DOHH2 (cell line): ENCODE results near the gene EPAS1.

Experiments used
- H3F3A ChIP-seq: fragments of 200-600 bp; sonication (generic), shearing (Covaris generic); 2 replicates; pipeline ENCODE4 v1.6.0; 2016; ENCODE audit warnings: antibody characterized with exemption, mild to moderate bottlenecking; ENCODE audit not compliant: control insufficient read depth, insufficient read depth
- H3K27ac ChIP-seq: fragments of 200-600 bp; sonication (generic); 2 replicates; pipeline ENCODE4 v1.5.1; 2014; ENCODE audit warnings: low read depth, mild to moderate bottlenecking, low read length, moderate library complexity
- H3K27me3 ChIP-seq: fragments of 200-600 bp; sonication (generic); 2 replicates; pipeline ENCODE4 v1.6.1; 2014; ENCODE audit warnings: mild to moderate bottlenecking, low read length, mixed read lengths; ENCODE audit not compliant: control insufficient read depth
- H3K36me3 ChIP-seq: fragments of 200-600 bp; sonication (generic); 2 replicates; pipeline ENCODE4 v1.6.1; 2014; ENCODE audit warnings: mild to moderate bottlenecking, low read length, moderate library complexity, mixed read lengths; ENCODE audit not compliant: control insufficient read depth
- H3K4me1 ChIP-seq: fragments of 200-600 bp; sonication (generic); 2 replicates; pipeline ENCODE4 v1.6.1; 2014; ENCODE audit warnings: mild to moderate bottlenecking, low read length, mixed read lengths; ENCODE audit not compliant: control insufficient read depth
- H3K4me2 ChIP-seq: fragments of 200-600 bp; sonication (generic); 2 replicates; pipeline ENCODE4 v1.6.0; 2014; ENCODE audit warnings: mild to moderate bottlenecking, low read length, moderate library complexity
- H3K4me3 ChIP-seq: fragments of 200-600 bp; sonication (generic); 2 replicates; pipeline ENCODE4 v1.5.1; 2014; ENCODE audit warnings: mild to moderate bottlenecking, low read length, mixed read lengths
- H3K79me2 ChIP-seq: fragments of 200-600 bp; sonication (generic); 2 replicates; pipeline ENCODE4 v1.6.1; 2014; ENCODE audit warnings: mild to moderate bottlenecking, low read length, mixed read lengths; ENCODE audit not compliant: control insufficient read depth
- H3K9me2 ChIP-seq: fragments of 200-600 bp; sonication (generic); replicated peaks from 2 replicates; pipeline ENCODE4 v1.6.1; 2014; ENCODE audit warnings: mild to moderate bottlenecking, low read length, mixed read lengths; ENCODE audit not compliant: control insufficient read depth
- H3K9me3 ChIP-seq: fragments of 200-600 bp; sonication (generic); 2 replicates; pipeline ENCODE4 v1.6.1; 2014; ENCODE audit warnings: antibody characterized with exemption, low read length, mixed read lengths; ENCODE audit not compliant: control insufficient read depth, insufficient read depth
- H4K20me1 ChIP-seq: fragments of 200-600 bp; sonication (generic); 2 replicates; pipeline ENCODE4 v1.6.0; 2014; ENCODE audit warnings: low read depth, mild to moderate bottlenecking, antibody characterized with exemption, low read length, moderate library complexity; ENCODE audit not compliant: control insufficient read depth, insufficient read depth
- CTCF ChIP-seq: fragments of 200-600 bp; sonication (generic); IDR thresholded peaks from one replicate; pipeline ENCODE4 v1.5.1; 2014; ENCODE audit warnings: antibody characterized with exemption, mild to moderate bottlenecking, low read depth, low read length; ENCODE audit not compliant: poor library complexity, severe bottlenecking
- EZH2phosphoT487 ChIP-seq: fragments of 200-600 bp; sonication (generic); IDR thresholded peaks from 2 replicates; pipeline ENCODE4 v1.6.1; 2017; ENCODE audit warnings: borderline replicate concordance, mild to moderate bottlenecking, antibody characterized with exemption, low read length, moderate library complexity, mixed read lengths

Gene EPAS1

DNA sequence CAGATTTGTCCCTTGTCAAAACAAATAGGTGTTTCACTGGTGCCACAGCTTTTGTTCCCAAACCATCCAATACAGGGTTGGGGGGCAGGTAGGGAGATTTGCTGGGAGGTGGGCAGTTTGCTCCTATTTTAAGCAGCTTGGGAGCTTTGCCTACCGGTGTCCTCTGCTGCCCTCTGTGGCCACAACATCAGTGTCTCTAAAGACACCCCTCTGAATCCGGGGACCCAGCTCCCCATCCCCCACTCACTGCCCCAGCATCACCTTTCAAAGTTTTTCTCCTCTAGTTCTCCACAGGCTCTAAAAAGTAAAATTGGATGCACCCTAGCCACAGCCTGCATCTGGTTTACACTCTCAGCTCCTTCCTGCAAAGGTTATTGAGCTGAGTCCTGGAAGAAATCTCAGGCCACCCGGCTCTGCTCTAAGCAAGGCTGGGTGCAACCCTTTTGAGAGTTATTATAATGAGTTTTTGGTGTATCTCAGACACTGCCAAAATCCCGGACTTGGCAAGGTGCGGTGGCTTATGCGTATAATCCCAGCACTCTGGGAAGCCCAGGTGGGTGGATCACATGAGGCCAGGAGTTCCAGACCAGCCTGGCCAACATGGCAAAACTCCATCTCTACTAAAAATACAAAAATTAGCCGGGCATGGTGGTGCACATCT is 2.9 kb upstream of the EPAS1 start:
- Histone ChIP-seq H3K4me1 (0 out of 2 replicates have a peak, but pooled peaks cover 6% of the 10 kb centered on the region), H4K20me1 (no peaks in the 10 kb centered on the region), H3F3A (no peaks in the 10 kb centered on the region), H3K36me3 (no peaks in the 10 kb centered on the region), H3K9me2 (no peaks in the 10 kb centered on the region), H3K4me3 (no peak overlapping the region), H3K4me2 (no peak overlapping the region), H3K9me3 (no peaks in the 10 kb centered on the region), H3K27me3 (peaks cover 29% of the 10 kb centered on the region), H3K79me2 (no peaks in the 10 kb centered on the region), H3K27ac (no peak overlapping the region)
- no peak for TF ChIP-seq CTCF
- no peak for TF ChIP-seq EZH2phosphoT487

- Histone ChIP-seq H3K9me3 (no peaks in the 10 kb centered on the region), H3K4me1 (0 out of 2 replicates have a peak, but pooled peaks cover 6% of the 10 kb centered on the region), H3F3A (no peaks in the 10 kb centered on the region), H3K4me2 (peak overlapping the region; percentile 78), H3K9me2 (no peaks in the 10 kb centered on the region), H3K27me3 (peaks cover 40% of the 10 kb centered on the region), H3K4me3 (peak overlapping the region; percentile 23; the same call in 1 of the 2 replicates), H3K36me3 (no peaks in the 10 kb centered on the region), H3K79me2 (no peaks in the 10 kb centered on the region), H4K20me1 (no peaks in the 10 kb centered on the region), H3K27ac (no peak overlapping the region)
- no peak for TF ChIP-seq CTCF
- no peak for TF ChIP-seq EZH2phosphoT487
Observed at GRCh38 chr2:46296216-46296839, 879 bp upstream of the EPAS1 start.

DNA sequence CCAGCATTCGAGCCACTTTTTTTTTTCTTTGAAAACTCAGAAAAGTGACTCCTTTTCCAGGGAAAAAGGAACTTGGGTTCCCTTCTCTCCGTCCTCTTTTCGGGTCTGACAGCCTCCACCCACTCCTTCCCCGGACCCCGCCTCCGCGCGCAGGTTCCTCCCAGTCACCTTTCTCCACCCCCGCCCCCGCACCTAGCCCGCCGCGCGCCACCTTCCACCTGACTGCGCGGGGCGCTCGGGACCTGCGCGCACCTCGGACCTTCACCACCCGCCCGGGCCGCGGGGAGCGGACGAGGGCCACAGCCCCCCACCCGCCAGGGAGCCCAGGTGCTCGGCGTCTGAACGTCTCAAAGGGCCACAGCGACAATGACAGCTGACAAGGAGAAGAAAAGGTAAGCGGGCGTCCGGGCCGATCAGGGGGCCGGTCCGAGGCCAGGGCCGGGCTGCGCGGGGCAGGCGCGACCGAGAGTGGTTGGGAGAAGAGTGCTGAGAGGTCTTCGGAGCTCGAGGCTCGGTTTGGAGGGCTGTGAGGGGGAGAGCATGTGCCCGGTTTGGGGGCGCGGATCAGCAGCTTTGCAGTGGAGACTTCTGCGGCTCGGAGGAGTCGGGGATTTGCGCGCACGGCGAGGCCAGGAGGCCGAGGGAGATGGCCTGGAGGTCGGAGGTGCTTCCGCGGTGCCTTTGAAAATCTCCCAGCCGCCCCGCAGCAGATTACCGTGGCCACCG is 502 bp downstream of the EPAS1 start:
- no peaks in the 10 kb centered on the region for H4K20me1 ChIP-seq
- H3K9me3 ChIP-seq = no peaks in the 10 kb centered on the region
- H3K79me2 ChIP-seq = no peaks in the 10 kb centered on the region
- no peaks in the 10 kb centered on the region for H3K9me2 ChIP-seq
- H3K27me3 ChIP-seq = peaks cover 49% of the 10 kb centered on the region
- TF ChIP-seq EZH2phosphoT487 (peak; percentile 88; the same call in 1 of the 2 replicates), CTCF (no peak)
- no peaks in the 10 kb centered on the region for H3F3A ChIP-seq
- no peak overlapping the region for H3K27ac ChIP-seq
- H3K4me1 ChIP-seq = 0 out of 2 replicates have a peak, but pooled peaks cover 6% of the 10 kb centered on the region
- no peaks in the 10 kb centered on the region for H3K36me3 ChIP-seq
- H3K4me3 ChIP-seq = peak overlapping the region; percentile 69
- H3K4me2 ChIP-seq = peak overlapping the region; percentile 78
